Activated CD4-positive, alpha-beta T cell treated with anti-CD3 and anti-CD28 coated beads, Interleukin-2, amount 10 ng/mL, durations not matched to agents 24 days and 14 days (primary cell): ENCODE data around the gene ATG101. TPM values are rescaled to one million over a fixed set of nuclear protein-coding genes. Genes with fewer than 3 reads are reported as not detected.

Experiments
- DNase-seq: peaks from one replicate; pipeline ENCODE4 v3.0.0; 2022
- H3K27ac Mint-ChIP-seq: one replicate; pipeline ENCODE4 v1.8.0; 2022; ENCODE audit warnings: mild to moderate bottlenecking, mixed read lengths
- H3K27me3 Mint-ChIP-seq: one replicate; pipeline ENCODE4 v1.8.0; 2022; ENCODE audit warnings: mixed read lengths
- H3K36me3 Mint-ChIP-seq: one replicate; pipeline ENCODE4 v1.8.0; 2022; ENCODE audit warnings: low read depth, mild to moderate bottlenecking, mixed read lengths
- H3K4me1 Mint-ChIP-seq: one replicate; pipeline ENCODE4 v1.8.0; 2021; ENCODE audit warnings: mixed read lengths
- H3K4me3 Mint-ChIP-seq: one replicate; pipeline ENCODE4 v1.8.0; 2022; ENCODE audit warnings: mild to moderate bottlenecking, moderate library complexity, mixed read lengths
- H3K9me3 Mint-ChIP-seq: one replicate; pipeline ENCODE4 v1.8.0; 2021; ENCODE audit warnings: mixed read lengths
- intact Hi-C: fragments of 100-400 bp; cut with micrococcal nuclease; formaldehyde crosslinking; loops from one replicate; pipeline ENCODE4 v1.15.1; 2023
- total RNA-seq: library from RNA; stranded (reverse); gene quantifications from 2 replicates; pipeline ENCODE4 v1.2.3, GENCODE V29; 2022

The ATG101 gene
- total RNA-seq = 51.2 and 61.4 TPM in 2 replicates

GRCh38 chr12:52069327-52070184 is at the start of gene ATG101:
Gene ATG101 (plus strand): TSS chr12:52069978. CDS start chr12:52073651, 3,673 bp downstream.
- peaks cover 45% of the 10 kb centered on the region for H3K4me1 Mint-ChIP-seq
- no peaks in the 10 kb centered on the region for H3K27me3 Mint-ChIP-seq
- H3K4me3 Mint-ChIP-seq = peak within 1 kb of the TSS; percentile 97
- peaks cover 24% of the 10 kb centered on the region for H3K36me3 Mint-ChIP-seq
- no peaks in the 10 kb centered on the region for H3K9me3 Mint-ChIP-seq
- H3K27ac Mint-ChIP-seq = peak within 1 kb of the TSS; percentile 98
- intact Hi-C loops = loop anchor here (1.0 to 2.0 kb wide), 4 partner anchors 14 to 44 kb away; partner anchors contain the start of gene NR4A1
- DNase-seq = peak; percentile 96

GRCh38 chr12:52020539-52021336 is 49.0 kb upstream of the ATG101 start:
- peaks cover 3% of the 10 kb centered on the region for H3K27me3 Mint-ChIP-seq
- H3K27ac Mint-ChIP-seq = no peak overlapping the region
- DNase-seq = peak; percentile 88
- H3K4me3 Mint-ChIP-seq = no peak overlapping the region
- peaks cover 34% of the 10 kb centered on the region for H3K4me1 Mint-ChIP-seq
- no peaks in the 10 kb centered on the region for H3K9me3 Mint-ChIP-seq
- intact Hi-C loops = loop anchor here (1.0 kb wide), 1 partner anchor 13 kb away; no protein-coding TSS in a partner anchor
- no peaks in the 10 kb centered on the region for H3K36me3 Mint-ChIP-seq

- peaks cover 3% of the 10 kb centered on the region for H3K27me3 Mint-ChIP-seq
- intact Hi-C loops = loop anchor here (1.0 kb wide), 4 partner anchors 10 to 52 kb away; no protein-coding TSS in a partner anchor
Measured at GRCh38 chr12:52022841-52023181, 47.0 kb upstream of the ATG101 start.

GRCh38 chr12:52023182-52023975 is 46.4 kb upstream of the ATG101 start:
- intact Hi-C loops = loop anchor here (1.0 kb wide), 4 partner anchors 10 to 52 kb away; no protein-coding TSS in a partner anchor
- Mint-ChIP-seq H3K27ac (peak overlapping the region; percentile 96), H3K9me3 (no peaks in the 10 kb centered on the region), H3K4me1 (peaks cover 39% of the 10 kb centered on the region), H3K27me3 (peaks cover 3% of the 10 kb centered on the region), H3K36me3 (no peaks in the 10 kb centered on the region), H3K4me3 (peak overlapping the region; percentile 87)
- DNase-seq = peak; percentile 98

More at GRCh38 chr12:52022841-52023181, 47.0 kb upstream of the ATG101 start:
- no peak for DNase-seq
- Mint-ChIP-seq H3K4me1 (peaks cover 39% of the 10 kb centered on the region), H3K4me3 (peak overlapping the region; percentile 87), H3K9me3 (no peaks in the 10 kb centered on the region), H3K36me3 (no peaks in the 10 kb centered on the region), H3K27ac (peak overlapping the region; percentile 45)

GRCh38 chr12:52023976-52024688 is 45.6 kb upstream of the ATG101 start:
- Mint-ChIP-seq H3K27ac (peak overlapping the region; percentile 96), H3K9me3 (no peaks in the 10 kb centered on the region), H3K4me3 (peak overlapping the region; percentile 87), H3K36me3 (no peaks in the 10 kb centered on the region), H3K27me3 (peaks cover 3% of the 10 kb centered on the region), H3K4me1 (peaks cover 39% of the 10 kb centered on the region)
- intact Hi-C loops = loop anchor here (1.0 to 2.0 kb wide), 5 partner anchors 9 to 71 kb away; no protein-coding TSS in a partner anchor
- no peak for DNase-seq

GRCh38 chr12:52024845-52025230 is 44.9 kb upstream of the ATG101 start:
- intact Hi-C loops = loop anchor here (1.0 to 2.0 kb wide), 6 partner anchors 11 to 95 kb away; partner anchors contain the start of genes ATG101 and NR4A1
- no peaks in the 10 kb centered on the region for H3K36me3 Mint-ChIP-seq
- H3K27me3 Mint-ChIP-seq = peaks cover 3% of the 10 kb centered on the region
- peak; percentile 91 for DNase-seq
- H3K27ac Mint-ChIP-seq = peak overlapping the region; percentile 96
- H3K4me1 Mint-ChIP-seq = peaks cover 39% of the 10 kb centered on the region
- peak overlapping the region; percentile 87 for H3K4me3 Mint-ChIP-seq
- no peaks in the 10 kb centered on the region for H3K9me3 Mint-ChIP-seq

- Mint-ChIP-seq H3K9me3 (no peaks in the 10 kb centered on the region), H3K27me3 (no peaks in the 10 kb centered on the region), H3K4me1 (peaks cover 27% of the 10 kb centered on the region), H3K27ac (peak overlapping the region; percentile 49), H3K36me3 (no peaks in the 10 kb centered on the region), H3K4me3 (peak overlapping the region; percentile 87)
- DNase-seq = no peak
- intact Hi-C loops = no loop called here
Measured at GRCh38 chr12:52026263-52026662, 43.5 kb upstream of the ATG101 start.

GRCh38 chr12:52027085-52027843 is 42.5 kb upstream of the ATG101 start:
- Mint-ChIP-seq H3K4me1 (peaks cover 27% of the 10 kb centered on the region), H3K36me3 (no peaks in the 10 kb centered on the region), H3K27ac (no peak overlapping the region), H3K9me3 (no peaks in the 10 kb centered on the region), H3K27me3 (no peaks in the 10 kb centered on the region), H3K4me3 (no peak overlapping the region)
- intact Hi-C loops = no loop called here
- DNase-seq = no peak

GRCh38 chr12:52029685-52030084 is 40.1 kb upstream of the ATG101 start:
- Mint-ChIP-seq H3K27ac (no peak overlapping the region), H3K9me3 (no peaks in the 10 kb centered on the region), H3K27me3 (peaks cover 7% of the 10 kb centered on the region), H3K36me3 (no peaks in the 10 kb centered on the region), H3K4me3 (no peak overlapping the region), H3K4me1 (peaks cover 31% of the 10 kb centered on the region)
- no peak for DNase-seq
- intact Hi-C loops = no loop called here

- Mint-ChIP-seq H3K27ac (peak overlapping the region; percentile 70), H3K36me3 (no peaks in the 10 kb centered on the region), H3K4me3 (peak overlapping the region; percentile 81), H3K4me1 (peaks cover 35% of the 10 kb centered on the region), H3K27me3 (peaks cover 20% of the 10 kb centered on the region), H3K9me3 (no peaks in the 10 kb centered on the region)
- no peak for DNase-seq
- intact Hi-C loops = loop anchor here (2.0 kb wide), 1 partner anchor 36 kb away; the partner anchor contains the start of gene ATG101
Measured at GRCh38 chr12:52032446-52032803, 37.4 kb upstream of the ATG101 start.

- Mint-ChIP-seq H3K27me3 (peaks cover 20% of the 10 kb centered on the region), H3K9me3 (no peaks in the 10 kb centered on the region), H3K4me3 (peak overlapping the region; percentile 81), H3K36me3 (no peaks in the 10 kb centered on the region), H3K4me1 (peaks cover 37% of the 10 kb centered on the region), H3K27ac (peak overlapping the region; percentile 78)
- DNase-seq = peak; percentile 97
- intact Hi-C loops = loop anchor here (1.0 to 2.0 kb wide), 3 partner anchors 10 to 36 kb away; partner anchors contain the start of genes ATG101 and NR4A1
Measured at GRCh38 chr12:52032804-52033445, 36.9 kb upstream of the ATG101 start.
